Measurements from ENCODE around the gene PROS1. TPM values are rescaled to one million over a fixed set of nuclear protein-coding genes. Genes with fewer than 3 reads are reported as not detected.

Gene PROS1
- total RNA-seq, 6 experiments from 2014 or later: 157 to 215 (median 183) TPM

DNA sequence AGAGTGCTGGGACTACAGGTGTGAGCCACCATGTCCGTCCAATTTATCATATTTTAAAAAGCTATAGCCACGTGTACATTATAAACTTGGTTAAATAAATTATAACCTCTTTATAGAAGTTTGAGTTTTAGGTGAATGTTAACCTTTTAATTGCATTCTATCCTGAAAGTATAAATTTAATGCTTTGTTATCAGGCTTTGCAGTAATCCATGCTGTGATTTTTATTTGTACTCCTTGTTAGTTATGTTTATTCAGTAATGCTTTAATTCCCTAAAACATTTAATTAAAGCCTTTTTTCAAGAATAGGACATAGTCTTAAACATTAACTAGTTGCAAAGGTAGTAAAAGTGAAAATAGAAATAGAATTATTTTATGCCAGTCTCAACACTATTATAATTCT, 17.9 kb upstream of the PROS1 start:
- H3K4me3 ChIP-seq: no peak overlapping the region
- H3K9me3 ChIP-seq: no peaks in the 10 kb centered on the region
- TF ChIP-seq, protein P1, sequence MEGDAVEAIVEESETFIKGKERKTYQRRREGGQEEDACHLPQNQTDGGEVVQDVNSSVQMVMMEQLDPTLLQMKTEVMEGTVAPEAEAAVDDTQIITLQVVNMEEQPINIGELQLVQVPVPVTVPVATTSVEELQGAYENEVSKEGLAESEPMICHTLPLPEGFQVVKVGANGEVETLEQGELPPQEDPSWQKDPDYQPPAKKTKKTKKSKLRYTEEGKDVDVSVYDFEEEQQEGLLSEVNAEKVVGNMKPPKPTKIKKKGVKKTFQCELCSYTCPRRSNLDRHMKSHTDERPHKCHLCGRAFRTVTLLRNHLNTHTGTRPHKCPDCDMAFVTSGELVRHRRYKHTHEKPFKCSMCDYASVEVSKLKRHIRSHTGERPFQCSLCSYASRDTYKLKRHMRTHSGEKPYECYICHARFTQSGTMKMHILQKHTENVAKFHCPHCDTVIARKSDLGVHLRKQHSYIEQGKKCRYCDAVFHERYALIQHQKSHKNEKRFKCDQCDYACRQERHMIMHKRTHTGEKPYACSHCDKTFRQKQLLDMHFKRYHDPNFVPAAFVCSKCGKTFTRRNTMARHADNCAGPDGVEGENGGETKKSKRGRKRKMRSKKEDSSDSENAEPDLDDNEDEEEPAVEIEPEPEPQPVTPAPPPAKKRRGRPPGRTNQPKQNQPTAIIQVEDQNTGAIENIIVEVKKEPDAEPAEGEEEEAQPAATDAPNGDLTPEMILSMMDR (IDR thresholded peaks at IDR 0.05): no peak
- TF ChIP-seq POLR2A (IDR thresholded peaks at IDR 0.05): no peak
- intact Hi-C loops (cut with DNase I): no loop called here
- ATAC-seq: no peak
- H3K36me3 ChIP-seq: no peaks in the 10 kb centered on the region
- no peak overlapping the region for H3K27ac ChIP-seq
- no peaks in the 10 kb centered on the region for H3K27me3 ChIP-seq
- 72% methylated on average over 2 of the region's 2 CpGs for WGBS (ENCODE audit: insufficient coverage, low coverage, low lambda C conversion rate, missing lambda C conversion rate)
- no peak for DNase-seq
- H3K4me1 ChIP-seq: no peaks in the 10 kb centered on the region

DNA sequence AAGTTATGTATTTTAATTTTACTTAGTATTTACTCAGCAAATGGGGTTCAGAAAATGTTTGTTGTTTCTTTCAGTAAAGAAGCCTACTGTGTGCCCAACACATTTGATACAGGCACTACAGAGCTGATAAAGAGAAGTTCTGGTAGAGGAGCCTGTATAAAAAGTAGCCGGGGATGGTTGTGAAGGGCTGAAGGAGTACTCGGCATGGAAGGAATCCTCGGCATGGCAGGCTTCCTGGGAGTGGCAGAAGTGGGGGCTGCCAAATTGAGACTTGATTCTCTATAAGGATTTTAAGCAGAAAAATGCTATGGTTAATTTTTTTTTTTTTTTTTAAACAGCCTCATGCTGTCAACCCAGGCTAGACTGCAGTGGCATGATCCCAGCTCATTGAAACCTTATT, 15.5 kb upstream of the PROS1 start:
- Histone ChIP-seq H3K36me3 (no peaks in the 10 kb centered on the region), H3K27ac (no peak overlapping the region), H3K4me1 (no peaks in the 10 kb centered on the region), H3K9me3 (no peaks in the 10 kb centered on the region), H3K27me3 (no peaks in the 10 kb centered on the region), H3K4me3 (no peak overlapping the region)
- DNase-seq (no peak), ATAC-seq (no peak)
- intact Hi-C loops (cut with DNase I): no loop called here
- no peak for TF ChIP-seq POLR2A (IDR thresholded peaks at IDR 0.05)
- TF ChIP-seq, protein P1 (IDR thresholded peaks at IDR 0.05): no peak
- WGBS (ENCODE audit: insufficient coverage, low coverage, low lambda C conversion rate, missing lambda C conversion rate): 94% methylated on average over 3 of the region's 3 CpGs

DNA sequence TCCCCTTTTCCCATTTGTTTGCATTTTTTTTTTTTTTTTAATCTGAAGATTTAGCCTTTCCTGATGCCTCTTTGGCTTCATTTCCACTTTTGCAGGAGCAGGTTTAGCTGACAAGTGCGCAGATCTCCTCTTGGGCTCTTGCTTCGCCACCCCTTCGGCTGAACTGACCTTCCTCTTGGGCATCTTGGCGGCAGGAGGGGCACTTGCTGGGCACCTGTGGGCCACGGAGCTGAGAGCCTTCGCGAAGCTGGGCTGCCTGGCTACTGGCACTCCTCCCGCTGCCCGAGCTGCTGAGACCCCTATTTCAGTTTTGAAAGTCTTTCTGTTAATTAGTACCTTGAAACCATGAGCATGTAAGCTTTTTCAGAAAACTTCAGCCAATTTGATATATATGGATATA, 15.1 kb upstream of the PROS1 start:
- DNase-seq (no peak), ATAC-seq (no peak)
- H3K36me3 ChIP-seq: no peaks in the 10 kb centered on the region
- H3K27me3 ChIP-seq: no peaks in the 10 kb centered on the region
- no peak overlapping the region for H3K4me3 ChIP-seq
- intact Hi-C loops (cut with DNase I): no loop called here
- 93% methylated on average over 3 of the region's 9 CpGs for WGBS (ENCODE audit: insufficient coverage, low coverage, low lambda C conversion rate, missing lambda C conversion rate)
- TF ChIP-seq POLR2A (IDR thresholded peaks at IDR 0.05): no peak
- TF ChIP-seq, protein P1 (IDR thresholded peaks at IDR 0.05): no peak
- H3K9me3 ChIP-seq: no peaks in the 10 kb centered on the region
- no peaks in the 10 kb centered on the region for H3K4me1 ChIP-seq
- H3K27ac ChIP-seq: no peak overlapping the region

DNA sequence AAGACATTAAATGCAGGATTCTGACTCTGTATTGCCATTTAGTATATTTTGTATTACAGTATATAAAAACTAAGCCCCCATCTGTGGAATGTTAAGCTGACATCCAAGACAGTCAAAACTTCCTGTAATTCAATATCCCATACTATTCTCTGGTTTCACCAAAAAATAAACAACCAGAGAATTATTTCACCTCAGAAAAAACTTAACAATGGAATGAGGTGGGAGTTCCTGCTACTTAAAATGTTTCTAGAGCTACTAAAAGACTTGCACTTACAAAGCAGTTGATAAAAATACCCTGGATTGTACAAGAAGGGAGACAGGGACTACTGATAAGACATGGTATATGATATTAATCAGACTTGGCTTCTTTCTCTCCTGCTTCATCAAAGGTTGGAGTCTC, 14.6 kb upstream of the PROS1 start:
- Histone ChIP-seq H3K36me3 (no peaks in the 10 kb centered on the region), H3K4me1 (no peaks in the 10 kb centered on the region), H3K4me3 (no peak overlapping the region), H3K27me3 (no peaks in the 10 kb centered on the region), H3K9me3 (no peaks in the 10 kb centered on the region), H3K27ac (no peak overlapping the region)
- intact Hi-C loops (cut with DNase I): no loop called here
- TF ChIP-seq, protein P1 (IDR thresholded peaks at IDR 0.05): no peak
- TF ChIP-seq POLR2A (IDR thresholded peaks at IDR 0.05): no peak
- DNase-seq: no peak
- ATAC-seq: no peak

DNA sequence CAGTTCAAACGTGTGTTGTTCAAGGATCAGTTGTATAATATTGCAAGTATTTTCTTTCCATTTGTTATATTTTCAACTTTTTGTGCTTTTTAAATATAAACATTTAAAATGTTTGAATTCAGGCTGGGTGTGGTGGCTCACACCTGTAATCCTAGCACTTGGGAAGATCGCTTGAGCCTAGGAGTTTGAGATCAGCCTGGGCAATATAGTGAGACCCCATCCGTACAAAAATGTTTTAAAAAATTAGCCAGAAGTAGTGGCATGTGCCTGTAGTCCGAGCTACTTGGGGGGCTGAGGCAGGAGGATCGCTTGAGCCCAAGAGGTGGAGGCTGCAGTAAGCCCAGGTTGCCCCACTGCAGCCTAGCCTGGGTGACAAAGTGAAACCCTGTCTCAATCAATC, 10.9 kb upstream of the PROS1 start:
- no peak overlapping the region for H3K4me3 ChIP-seq
- DNase-seq (no peak), ATAC-seq (no peak)
- H3K27ac ChIP-seq: no peak overlapping the region
- TF ChIP-seq, protein P1 (IDR thresholded peaks at IDR 0.05): no peak
- no peak for TF ChIP-seq POLR2A (IDR thresholded peaks at IDR 0.05)
- intact Hi-C loops (cut with DNase I): no loop called here
- no peaks in the 10 kb centered on the region for H3K36me3 ChIP-seq
- peaks cover 0 to 10% (median 0%) of the 10 kb centered on the region in 4 donors for H3K4me1 ChIP-seq
- no peaks in the 10 kb centered on the region for H3K27me3 ChIP-seq
- no peaks in the 10 kb centered on the region for H3K9me3 ChIP-seq
- WGBS (ENCODE audit: insufficient coverage, low coverage, low lambda C conversion rate, missing lambda C conversion rate): 81% methylated on average over 3 of the region's 5 CpGs

Measured in right lobe of liver (tissue), 6 donors.